Subcutaneous adipose tissue (tissue), 4 donors: ENCODE data around the gene SLC25A15. TPM values are rescaled to one million over a fixed set of nuclear protein-coding genes. Genes with fewer than 3 reads are reported as not detected.

ENCODE experiments used
- CTCF ChIP-seq: fragments of 450-650 bp; IDR thresholded peaks from one replicate; pipeline ENCODE4 v1.5.1; 2016; ENCODE audit warnings: low read depth, mild to moderate bottlenecking, control low read depth, antibody characterized with exemption, moderate library complexity
- total RNA-seq, 4 donors: library from RNA; depleted of rRNA; stranded (reverse); fragments of >200 nt; gene quantifications; one replicate each; pipeline ENCODE4 v1.1.0, GENCODE V29; 2016

SLC25A15 gene
- total RNA-seq, 4 donors from 2014 or later, result 4.6 to 11.1 (median 6.0) TPM

GRCh38 chr13:40806241-40806640 lies 16.8 kb downstream of the SLC25A15 start:
- no peak for TF ChIP-seq CTCF

- TF ChIP-seq CTCF, result no peak
Measured at GRCh38 chr13:40809471-40809870, 20.1 kb downstream of the SLC25A15 start.

- TF ChIP-seq CTCF, result no peak
Measured at GRCh38 chr13:40812102-40812501, 22.7 kb downstream of the SLC25A15 start.

- no peak for TF ChIP-seq CTCF
Measured at GRCh38 chr13:40812724-40813445, 23.5 kb downstream of the SLC25A15 start.

- no peak for TF ChIP-seq CTCF
Measured at GRCh38 chr13:40813667-40814454, 24.4 kb downstream of the SLC25A15 start.

- no peak for TF ChIP-seq CTCF
Measured at GRCh38 chr13:40814803-40815202, 25.4 kb downstream of the SLC25A15 start.

- TF ChIP-seq CTCF, result no peak
Measured at GRCh38 chr13:40818926-40819325, 29.5 kb downstream of the SLC25A15 start.
